Activated B cell treated with CpG ODN at 0.5 μM for 24 hours (primary cell): Measurements from ENCODE around the gene SEMA3C. TPM values are rescaled to one million over a fixed set of nuclear protein-coding genes. Genes with fewer than 3 reads are reported as not detected.

Experiments used
- ATAC-seq: fragments of 200-7000 bp; cut with Tn5 transposase; one replicate; pipeline ENCODE4 v1.10.0; 2021; ENCODE audit warnings: low read depth, mild to moderate bottlenecking, moderate library complexity
- CTCF ChIA-PET: fragments of 350-600 bp; sonication (Branson Sonifier 250); formaldehyde crosslinking; loops from one replicate; lab custom pipeline; 2021; ENCODE audit warnings: antibody characterized with exemption; lab: Charles Lee
- POLR2A ChIA-PET: fragments of 350-600 bp; sonication (Branson Sonifier 250); formaldehyde crosslinking; loops from one replicate; lab custom pipeline; 2021; ENCODE audit warnings: antibody characterized with exemption; lab: Charles Lee
- DNase-seq: peaks from one replicate; pipeline ENCODE4 v3.0.0; 2022
- H3K27ac Mint-ChIP-seq: one replicate; pipeline ENCODE4 v1.8.0; 2020; ENCODE audit warnings: mixed read lengths
- H3K27me3 Mint-ChIP-seq: one replicate; pipeline ENCODE4 v1.8.0; 2021; ENCODE audit warnings: mixed read lengths
- H3K36me3 Mint-ChIP-seq: one replicate; pipeline ENCODE4 v1.8.0; 2021; ENCODE audit warnings: low read depth, mixed read lengths
- H3K4me1 Mint-ChIP-seq: one replicate; pipeline ENCODE4 v1.8.0; 2021; ENCODE audit warnings: mixed read lengths
- H3K4me3 Mint-ChIP-seq: one replicate; pipeline ENCODE4 v1.8.0; 2020; ENCODE audit warnings: mild to moderate bottlenecking, mixed read lengths
- H3K9me3 Mint-ChIP-seq: one replicate; pipeline ENCODE4 v1.8.0; 2020; ENCODE audit warnings: mixed read lengths
- intact Hi-C: fragments of 100-400 bp; cut with micrococcal nuclease; formaldehyde crosslinking; loops from one replicate; pipeline ENCODE4 v1.15.1; 2024
- total RNA-seq: library from RNA; stranded (reverse); gene quantifications from 2 replicates; pipeline ENCODE4 v1.2.3, GENCODE V29; 2022
- TF ChIP-seq, protein P1 (sequence below): fragments of 200-600 bp; IDR thresholded peaks from one replicate; pipeline ENCODE4 v1.8.0; 2022; ENCODE audit warnings: antibody characterized with exemption, mild to moderate bottlenecking

SEMA3C gene
- total RNA-seq, 1 donor from 2014 or later: not detected

GRCh38 chr7:80781146-80781545 lies 137.7 kb downstream of the SEMA3C start:
- Mint-ChIP-seq H3K4me1 (no peaks in the 10 kb centered on the region), H3K27me3 (no peaks in the 10 kb centered on the region), H3K36me3 (no peaks in the 10 kb centered on the region), H3K4me3 (no peak overlapping the region), H3K27ac (no peak overlapping the region), H3K9me3 (no peaks in the 10 kb centered on the region)
- CTCF ChIA-PET: no interaction called here
- TF ChIP-seq, protein P1, sequence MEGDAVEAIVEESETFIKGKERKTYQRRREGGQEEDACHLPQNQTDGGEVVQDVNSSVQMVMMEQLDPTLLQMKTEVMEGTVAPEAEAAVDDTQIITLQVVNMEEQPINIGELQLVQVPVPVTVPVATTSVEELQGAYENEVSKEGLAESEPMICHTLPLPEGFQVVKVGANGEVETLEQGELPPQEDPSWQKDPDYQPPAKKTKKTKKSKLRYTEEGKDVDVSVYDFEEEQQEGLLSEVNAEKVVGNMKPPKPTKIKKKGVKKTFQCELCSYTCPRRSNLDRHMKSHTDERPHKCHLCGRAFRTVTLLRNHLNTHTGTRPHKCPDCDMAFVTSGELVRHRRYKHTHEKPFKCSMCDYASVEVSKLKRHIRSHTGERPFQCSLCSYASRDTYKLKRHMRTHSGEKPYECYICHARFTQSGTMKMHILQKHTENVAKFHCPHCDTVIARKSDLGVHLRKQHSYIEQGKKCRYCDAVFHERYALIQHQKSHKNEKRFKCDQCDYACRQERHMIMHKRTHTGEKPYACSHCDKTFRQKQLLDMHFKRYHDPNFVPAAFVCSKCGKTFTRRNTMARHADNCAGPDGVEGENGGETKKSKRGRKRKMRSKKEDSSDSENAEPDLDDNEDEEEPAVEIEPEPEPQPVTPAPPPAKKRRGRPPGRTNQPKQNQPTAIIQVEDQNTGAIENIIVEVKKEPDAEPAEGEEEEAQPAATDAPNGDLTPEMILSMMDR: no peak
- ATAC-seq (no peak), DNase-seq (no peak)
- intact Hi-C loops: no loop called here
- POLR2A ChIA-PET: no interaction called here

DNA sequence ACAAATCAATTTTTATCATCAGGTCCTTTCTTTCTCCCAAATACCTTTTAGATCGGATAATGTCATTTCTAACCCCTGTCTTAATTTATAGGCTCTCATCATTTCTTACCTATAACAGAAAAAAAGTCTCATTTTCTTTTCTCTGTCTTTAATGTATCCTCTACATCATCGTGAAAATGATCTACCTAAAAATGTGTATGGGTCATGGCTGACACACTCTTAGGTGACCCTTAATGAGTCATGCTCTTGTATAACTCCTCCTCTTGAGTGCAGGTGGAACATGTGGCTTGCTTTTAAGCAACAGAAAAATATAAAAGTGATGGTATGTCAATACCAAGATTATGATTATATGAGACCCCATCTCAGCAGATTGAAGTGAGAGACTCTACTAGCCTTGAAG lies 139.4 kb downstream of the SEMA3C start:
- DNase-seq (no peak), ATAC-seq (no peak)
- no peaks in the 10 kb centered on the region for H3K36me3 Mint-ChIP-seq
- H3K4me3 Mint-ChIP-seq: no peak overlapping the region
- no peaks in the 10 kb centered on the region for H3K9me3 Mint-ChIP-seq
- no peak overlapping the region for H3K27ac Mint-ChIP-seq
- no peaks in the 10 kb centered on the region for H3K4me1 Mint-ChIP-seq
- H3K27me3 Mint-ChIP-seq: no peaks in the 10 kb centered on the region
- intact Hi-C loops: no loop called here
- ChIA-PET POLR2A (no interaction called here), CTCF (no interaction called here)
- TF ChIP-seq, protein P1: no peak

GRCh38 chr7:80775897-80776296 lies 143.0 kb downstream of the SEMA3C start:
- ATAC-seq: no peak
- Mint-ChIP-seq H3K4me3 (no peak overlapping the region), H3K4me1 (no peaks in the 10 kb centered on the region)

GRCh38 chr7:80775482-80775881 lies 143.4 kb downstream of the SEMA3C start:
- Mint-ChIP-seq H3K9me3 (no peaks in the 10 kb centered on the region), H3K36me3 (no peaks in the 10 kb centered on the region), H3K4me1 (no peaks in the 10 kb centered on the region), H3K27me3 (no peaks in the 10 kb centered on the region), H3K27ac (no peak overlapping the region), H3K4me3 (no peak overlapping the region)
- TF ChIP-seq, protein P1: no peak
- DNase-seq: no peak
- POLR2A ChIA-PET: no interaction called here
- CTCF ChIA-PET: no interaction called here
- no peak for ATAC-seq
- intact Hi-C loops: no loop called here

More at GRCh38 chr7:80775897-80776296, 143.0 kb downstream of the SEMA3C start:
- intact Hi-C loops: no loop called here
- TF ChIP-seq, protein P1: no peak
- Mint-ChIP-seq H3K27me3 (no peaks in the 10 kb centered on the region), H3K36me3 (no peaks in the 10 kb centered on the region), H3K27ac (no peak overlapping the region), H3K9me3 (no peaks in the 10 kb centered on the region)
- POLR2A ChIA-PET: no interaction called here
- DNase-seq: no peak
- CTCF ChIA-PET: no interaction called here

DNA sequence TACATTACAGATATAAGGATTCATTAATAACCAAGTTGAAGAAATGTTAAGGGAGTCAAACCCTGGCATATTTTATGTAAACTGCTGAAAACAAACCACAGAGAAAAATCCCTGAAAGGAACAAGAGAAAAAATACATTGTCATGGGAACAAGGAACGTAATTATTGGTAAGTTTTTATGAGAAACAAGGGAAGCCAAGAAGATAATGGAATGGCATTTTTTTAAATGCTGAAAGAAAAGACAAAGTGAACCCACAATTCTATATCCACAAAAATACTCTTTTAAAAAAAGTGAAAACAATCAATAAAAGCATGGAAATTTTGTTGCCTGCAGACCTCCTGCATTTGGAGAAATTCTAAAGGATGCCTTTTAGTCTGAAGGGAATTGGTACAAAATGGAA lies 144.0 kb downstream of the SEMA3C start:
- TF ChIP-seq, protein P1: no peak
- Mint-ChIP-seq H3K9me3 (no peaks in the 10 kb centered on the region), H3K36me3 (no peaks in the 10 kb centered on the region), H3K27me3 (no peaks in the 10 kb centered on the region), H3K4me3 (no peak overlapping the region), H3K27ac (no peak overlapping the region), H3K4me1 (no peaks in the 10 kb centered on the region)
- DNase-seq: no peak
- CTCF ChIA-PET: no interaction called here
- intact Hi-C loops: no loop called here
- POLR2A ChIA-PET: no interaction called here
- ATAC-seq: no peak
